Mucosa of gallbladder (tissue), 1 donor: ENCODE data around the gene HOOK1. TPM values are rescaled to one million over a fixed set of nuclear protein-coding genes. Genes with fewer than 3 reads are reported as not detected.

Experiments
- total RNA-seq: library from RNA; stranded (reverse); gene quantifications from one replicate; pipeline ENCODE4 v1.2.1, GENCODE V29; 2021
- donor health status: DM: no; HTN: no; CAD: no.

HOOK1 gene
- total RNA-seq, 1 donor from 2014 or later, result 29.5 TPM

Other genes with a start within 250 kb of the HOOK1 start
- 14.6 TPM for gene CYP2J2, start 111.8 kb downstream of the HOOK1 start, total RNA-seq